HepG2 (cell line): ENCODE measurements around the gene MIR17HG. TPM values are rescaled to one million over a fixed set of nuclear protein-coding genes. Genes with fewer than 3 reads are reported as not detected.

Source experiments
- AGO2 ChIP-seq: fragments of 200-400 bp; formaldehyde crosslinking; optimal IDR thresholded peaks from 2 replicates; pipeline ENCODE3; 2017; ENCODE audit warnings: mild to moderate bottlenecking, low read depth, low read length, moderate library complexity
- ARNTL ChIP-seq: sonication (generic); formaldehyde crosslinking; IDR thresholded peaks from 2 replicates; pipeline ENCODE4 v1.4.0; 2020; ENCODE audit warnings: mild to moderate bottlenecking, missing genetic modification reagents
- CBFB ChIP-seq: sonication (generic); formaldehyde crosslinking; IDR thresholded peaks from 2 replicates; pipeline ENCODE4 v1.4.0; 2020; ENCODE audit warnings: missing genetic modification reagents
- EEA1 ChIP-seq: sonication (generic); formaldehyde crosslinking; IDR thresholded peaks from 2 replicates; pipeline ENCODE4 v1.5.1; 2020; ENCODE audit warnings: mild to moderate bottlenecking, missing genetic modification reagents, borderline replicate concordance
- FOXA3 ChIP-seq: IDR thresholded peaks from 2 replicates; pipeline ENCODE4 v1.6.1; 2016; ENCODE audit warnings: missing genetic modification reagents, missing compliant biosample characterization
- FOXP1 ChIP-seq, 2 experiments: fragments of 450-650 bp in 1 of 2; IDR thresholded peaks; 2 replicates each; pipeline ENCODE4 v1.6.1; 2017 to 2018; ENCODE audit warnings: antibody characterized with exemption in 1 of 2
- HDAC6 ChIP-seq: fragments of 200-600 bp; sonication (generic); IDR thresholded peaks from 2 replicates; pipeline ENCODE4 v1.7.0; 2017; ENCODE audit warnings: mild to moderate bottlenecking, antibody characterized with exemption, low read length, low read depth
- HNRNPK ChIP-seq: fragments of 200-400 bp; formaldehyde crosslinking; IDR thresholded peaks from 2 replicates; pipeline ENCODE4 v1.6.1; 2018; ENCODE audit warnings: low read length, low read depth, moderate library complexity, mild to moderate bottlenecking; ENCODE audit not compliant: poor library complexity, severe bottlenecking
- MTA3 ChIP-seq: sonication (generic); formaldehyde crosslinking; IDR thresholded peaks from 2 replicates; pipeline ENCODE4 v1.4.0; 2020; ENCODE audit warnings: missing genetic modification reagents
- NFIC ChIP-seq: IDR thresholded peaks from 2 replicates; pipeline ENCODE4 v1.6.1; 2012; ENCODE audit warnings: mild to moderate bottlenecking, low read length, inconsistent platforms
- NPAS2 ChIP-seq: sonication (generic); formaldehyde crosslinking; IDR thresholded peaks from 2 replicates; pipeline ENCODE4 v1.8.0; 2022; ENCODE audit warnings: mild to moderate bottlenecking, missing genetic modification reagents, borderline replicate concordance
- PAF1 ChIP-seq: IDR thresholded peaks from 2 replicates; pipeline ENCODE4 v1.6.1; 2016; ENCODE audit warnings: missing genetic modification reagents, missing compliant biosample characterization
- POLR2A ChIP-seq, 2 experiments: IDR thresholded peaks; 2 replicates each; pipeline ENCODE4 v1.6.1; 2011; ENCODE audit warnings: low read depth in 2 of 2, low read length in 2 of 2, mild to moderate bottlenecking in 1 of 2, moderate library complexity in 1 of 2; ENCODE audit not compliant: insufficient read depth in 1 of 2
- RBFOX2 ChIP-seq: fragments of 200-400 bp; formaldehyde crosslinking; IDR thresholded peaks from 2 replicates; pipeline ENCODE4 v1.6.1; 2017; ENCODE audit warnings: low read depth, mild to moderate bottlenecking, low read length
- RBM22 ChIP-seq: fragments of 200-400 bp; formaldehyde crosslinking; optimal IDR thresholded peaks from 2 replicates; pipeline ENCODE3; 2017; ENCODE audit warnings: mild to moderate bottlenecking, low read length, moderate library complexity
- SIX4 ChIP-seq: sonication (generic); formaldehyde crosslinking; IDR thresholded peaks from 2 replicates; pipeline ENCODE4 v1.4.0; 2020; ENCODE audit warnings: missing genetic modification reagents
- SKIL ChIP-seq: sonication (generic); formaldehyde crosslinking; IDR thresholded peaks from 2 replicates; pipeline ENCODE4 v1.8.0; 2022; ENCODE audit warnings: missing genetic modification reagents, mild to moderate bottlenecking, moderate library complexity, borderline replicate concordance
- SSRP1 ChIP-seq: IDR thresholded peaks from 2 replicates; pipeline ENCODE4 v1.6.1; 2016; ENCODE audit warnings: control low read depth
- TRIM22 ChIP-seq: fragments of 450-650 bp; IDR thresholded peaks from 2 replicates; pipeline ENCODE4 v1.6.1; 2017
- ZKSCAN8 ChIP-seq: IDR thresholded peaks from 2 replicates; pipeline ENCODE4 v1.6.1; 2016; ENCODE audit warnings: borderline replicate concordance, missing genetic modification reagents, missing compliant biosample characterization
- ZNF160 ChIP-seq: sonication (generic); formaldehyde crosslinking; IDR thresholded peaks from 2 replicates; pipeline ENCODE4 v1.8.0; 2022; ENCODE audit warnings: mild to moderate bottlenecking, inconsistent platforms, missing genetic modification reagents
- ZNF205 ChIP-seq: IDR thresholded peaks from 2 replicates; pipeline ENCODE4 v1.6.1; 2018; ENCODE audit warnings: missing biosample characterization, missing genetic modification reagents
- ZNF282 ChIP-seq: fragments of 450-650 bp; IDR thresholded peaks from 2 replicates; pipeline ENCODE4 v1.6.1; 2018; ENCODE audit not compliant: partially characterized antibody
- ZNF317 ChIP-seq: sonication (generic); formaldehyde crosslinking; IDR thresholded peaks from 2 replicates; pipeline ENCODE4 v1.5.0; 2020; ENCODE audit warnings: mild to moderate bottlenecking, missing genetic modification reagents
- ZNF503 ChIP-seq: sonication (generic); formaldehyde crosslinking; IDR thresholded peaks from 2 replicates; pipeline ENCODE4 v1.4.0; 2020; ENCODE audit warnings: missing genetic modification reagents
- polyA plus RNA-seq, 8 experiments: library from polyadenylated mRNA; depleted of rRNA in 3 of 8; stranded (reverse) in 7 of 8; unstranded in 1 of 8; fragments of >200 nt; fragmentation: Illumina TruSeq in 4 of 8; extraction: Trizol in 4 of 8; gene quantifications; 2 replicates each; pipeline versions ENCODE4 v1.2.1 to v1.2.3, GENCODE V29; 2011 to 2016; ENCODE audit warnings: low read depth in 4 of 8, missing spikeins in 1 of 8, mixed read lengths in 1 of 8; ENCODE audit not compliant: insufficient read depth in 1 of 8
- total RNA-seq, 5 experiments: library from RNA; depleted of rRNA; stranded (reverse); fragments of >200 nt; fragmentation: Illumina TruSeq; extraction: Trizol; gene quantifications; 2 replicates each; pipeline ENCODE4 v1.2.3, GENCODE V29; 2016; ENCODE audit warnings: low read depth in 1 of 5
- TF ChIP-seq, protein P1 (sequence below): sonication (generic); formaldehyde crosslinking; IDR thresholded peaks from 2 replicates; pipeline ENCODE4 v1.8.1; 2023; ENCODE audit warnings: mild to moderate bottlenecking, missing genetic modification reagents, borderline replicate concordance
- TF ChIP-seq, protein P2 (sequence below): sonication (generic); formaldehyde crosslinking; IDR thresholded peaks from 2 replicates; pipeline ENCODE4 v1.4.0; 2020; ENCODE audit warnings: mild to moderate bottlenecking, missing genetic modification reagents

The MIR17HG gene
- total and polyA plus RNA-seq, 2 of the 13 experiments (the other 11 are each of a cell fraction or from before 2014, with no cell fraction given), result 2.5 to 12.3 TPM

- 0 out of 2 replicates have a peak, but pooled peaks have one; percentile 17 for TF ChIP-seq SKIL (CRISPR knock-in tag)
- no peak for TF ChIP-seq ARNTL (CRISPR knock-in tag)
- TF ChIP-seq PAF1 (CRISPR knock-in tag), result peak; percentile 74; the same call in 1 of the 2 replicates
- TF ChIP-seq SSRP1 (CRISPR knock-in tag), result no peak; the same call in 1 of the 2 replicates
- 0 out of 2 replicates have a peak, but pooled peaks have one; percentile 31 for TF ChIP-seq ZKSCAN8 (CRISPR knock-in tag)
- peak; percentile 92 for TF ChIP-seq AGO2
- TF ChIP-seq, protein P1, sequence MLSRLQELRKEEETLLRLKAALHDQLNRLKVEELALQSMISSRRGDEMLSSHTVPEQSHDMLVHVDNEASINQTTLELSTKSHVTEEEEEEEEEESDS (CRISPR knock-in tag), result no peak
- no peak for TF ChIP-seq ZNF282
- TF ChIP-seq, protein P2, sequence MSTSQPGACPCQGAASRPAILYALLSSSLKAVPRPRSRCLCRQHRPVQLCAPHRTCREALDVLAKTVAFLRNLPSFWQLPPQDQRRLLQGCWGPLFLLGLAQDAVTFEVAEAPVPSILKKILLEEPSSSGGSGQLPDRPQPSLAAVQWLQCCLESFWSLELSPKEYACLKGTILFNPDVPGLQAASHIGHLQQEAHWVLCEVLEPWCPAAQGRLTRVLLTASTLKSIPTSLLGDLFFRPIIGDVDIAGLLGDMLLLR (CRISPR knock-in tag), result no peak
- TF ChIP-seq RBM22, result peak; percentile 95
- TF ChIP-seq EEA1 (CRISPR knock-in tag), result no peak
- TF ChIP-seq FOXP1 (IDR thresholded peaks at IDR 0.05), result no peak
- TF ChIP-seq FOXP1 (CRISPR knock-in tag; IDR thresholded peaks at IDR 0.05), result 0 out of 2 replicates have a peak, but pooled peaks have one; percentile 8
- TF ChIP-seq ZNF317, result 0 out of 2 replicates have a peak, but pooled peaks have one; percentile 24
- TF ChIP-seq HDAC6, result no peak
- 0 out of 2 replicates have a peak, but pooled peaks have one; percentile 22 for TF ChIP-seq NFIC
- TF ChIP-seq ZNF160 (CRISPR knock-in tag), result no peak
- no peak for TF ChIP-seq TRIM22
- 0 out of 2 replicates have a peak, but pooled peaks have one; percentile 44 for TF ChIP-seq FOXA3 (CRISPR knock-in tag)
- no peak for TF ChIP-seq MTA3 (CRISPR knock-in tag)
- TF ChIP-seq RBFOX2, result 0 out of 2 replicates have a peak, but pooled peaks have one; percentile 26
- TF ChIP-seq SIX4 (CRISPR knock-in tag), result no peak
- TF ChIP-seq NPAS2, result no peak
- TF ChIP-seq POLR2A (IDR thresholded peaks at IDR 0.05; ENCODE audit: insufficient read depth in 1 of 2, low read depth in 2 of 2, low read length in 2 of 2), result peak in 1 of 2 experiments; percentile 45; a peak in 2 of 4 replicates
- TF ChIP-seq HNRNPK, result peak; percentile 14
- no peak for TF ChIP-seq ZNF205 (CRISPR knock-in tag)
- no peak for TF ChIP-seq CBFB (CRISPR knock-in tag)
- no peak for TF ChIP-seq ZNF503 (CRISPR knock-in tag)
Observed at GRCh38 chr13:91358387-91358782, 10.9 kb downstream of the MIR17HG start (continued).
